Mesenchymal stem cell (in vitro differentiated cells and primary cell): ENCODE measurements around the gene SRMS.

Experiments
- DNase-seq: peaks from one replicate; pipeline ENCODE4 v3.0.0-alpha.2; 2013
- H2AFZ ChIP-seq: one replicate; pipeline ENCODE4 v1.6.1; 2013; ENCODE audit warnings: low read depth, mild to moderate bottlenecking, control low read depth, inconsistent platforms, low read length, moderate library complexity
- H2AK5ac ChIP-seq: 2 replicates; pipeline ENCODE4 v1.6.1; 2013; ENCODE audit warnings: low read length, moderate library complexity, mild to moderate bottlenecking, inconsistent platforms; ENCODE audit not compliant: severe bottlenecking
- H2BK120ac ChIP-seq: one replicate; pipeline ENCODE4 v1.6.1; 2013; ENCODE audit warnings: low read depth, mild to moderate bottlenecking, inconsistent platforms, low read length, moderate library complexity
- H2BK12ac ChIP-seq, 2 experiments: one replicate each; pipeline ENCODE4 v1.6.1; 2013; ENCODE audit warnings: inconsistent platforms in 2 of 2, low read length in 2 of 2, mild to moderate bottlenecking in 2 of 2, moderate library complexity in 2 of 2, control low read depth in 1 of 2
- H2BK15ac ChIP-seq: one replicate; pipeline ENCODE4 v1.6.1; 2013; ENCODE audit warnings: mild to moderate bottlenecking, low read depth, inconsistent platforms; ENCODE audit not compliant: poor library complexity, severe bottlenecking
- H2BK5ac ChIP-seq: 2 replicates; pipeline ENCODE4 v1.6.1; 2013; ENCODE audit warnings: low read depth, mild to moderate bottlenecking, low read length, control low read depth, inconsistent platforms; ENCODE audit not compliant: poor library complexity, severe bottlenecking
- H3K14ac ChIP-seq, 2 experiments: one replicate each; pipeline ENCODE4 v1.6.1; 2013; ENCODE audit warnings: inconsistent platforms in 2 of 2, low read length in 2 of 2, control low read depth in 1 of 2, mild to moderate bottlenecking in 1 of 2, moderate library complexity in 1 of 2
- H3K18ac ChIP-seq, 2 experiments: one replicate each; pipeline ENCODE4 v1.6.1; 2013; ENCODE audit warnings: inconsistent platforms in 2 of 2, low read length in 2 of 2, control low read depth in 1 of 2, low read depth in 1 of 2, mild to moderate bottlenecking in 1 of 2
- H3K23ac ChIP-seq, 2 experiments: one replicate each; pipeline ENCODE4 v1.6.1; 2013; ENCODE audit warnings: inconsistent platforms in 2 of 2, low read length in 2 of 2, mild to moderate bottlenecking in 2 of 2, moderate library complexity in 2 of 2, control low read depth in 1 of 2
- H3K27ac ChIP-seq: 2 replicates; pipeline ENCODE4 v1.5.1; 2013; ENCODE audit warnings: mild to moderate bottlenecking, moderate library complexity, low read length, control low read depth, inconsistent platforms; ENCODE audit not compliant: poor library complexity, severe bottlenecking
- H3K27me3 ChIP-seq, 2 experiments: 2 replicates each; pipeline versions ENCODE4 v1.6.1 to v1.7.0; 2013; ENCODE audit warnings: low read length in 2 of 2, mild to moderate bottlenecking in 2 of 2, moderate library complexity in 2 of 2, control low read depth in 1 of 2, inconsistent platforms in 1 of 2; ENCODE audit not compliant: control insufficient read depth in 1 of 2, insufficient read depth in 1 of 2
- H3K36me3 ChIP-seq, 2 experiments: 2 replicates each; pipeline versions ENCODE4 v1.6.1 to v1.7.0; 2013; ENCODE audit warnings: low read length in 2 of 2, control low read depth in 1 of 2, inconsistent platforms in 1 of 2, low read depth in 1 of 2, mild to moderate bottlenecking in 1 of 2; ENCODE audit not compliant: insufficient read depth in 2 of 2, control insufficient read depth in 1 of 2
- H3K4ac ChIP-seq, 2 experiments: one replicate each; pipeline ENCODE4 v1.6.1; 2013; ENCODE audit warnings: inconsistent platforms in 2 of 2, low read length in 2 of 2, mild to moderate bottlenecking in 2 of 2, moderate library complexity in 2 of 2, control low read depth in 1 of 2, low read depth in 1 of 2
- H3K4me1 ChIP-seq: 2 replicates; pipeline ENCODE4 v1.6.1; 2013; ENCODE audit warnings: low read depth, low read length, control low read depth; ENCODE audit not compliant: control insufficient read depth, insufficient read depth
- H3K4me2 ChIP-seq: 2 replicates; pipeline ENCODE4 v1.6.1; 2013; ENCODE audit warnings: low read length, mild to moderate bottlenecking, inconsistent platforms; ENCODE audit not compliant: poor library complexity, severe bottlenecking
- H3K4me3 ChIP-seq, 2 experiments: 2 replicates each; pipeline versions ENCODE4 v1.5.1 to v1.7.0; 2013; ENCODE audit warnings: low read length in 2 of 2, mild to moderate bottlenecking in 2 of 2, control low read depth in 1 of 2, low read depth in 1 of 2; ENCODE audit not compliant: insufficient read depth in 1 of 2
- H3K79me1 ChIP-seq: replicated peaks from 2 replicates; pipeline ENCODE4 v1.6.1; 2013; ENCODE audit warnings: mild to moderate bottlenecking, control low read depth, low read length, inconsistent platforms; ENCODE audit not compliant: poor library complexity, severe bottlenecking
- H3K9ac ChIP-seq: 2 replicates; pipeline ENCODE4 v1.7.0; 2013; ENCODE audit warnings: mild to moderate bottlenecking, low read length, moderate library complexity
- H3K9me3 ChIP-seq: 2 replicates; pipeline ENCODE4 v1.7.0; 2013; ENCODE audit warnings: mild to moderate bottlenecking, low read length; ENCODE audit not compliant: control insufficient read depth
- H4K8ac ChIP-seq: one replicate; pipeline ENCODE4 v1.6.1; 2013; ENCODE audit warnings: inconsistent platforms, mild to moderate bottlenecking, low read length, moderate library complexity
- H4K91ac ChIP-seq: one replicate; pipeline ENCODE4 v1.6.1; 2013; ENCODE audit warnings: mild to moderate bottlenecking, low read length, inconsistent platforms
- WGBS: methylation state at CpG from one replicate; pipeline ENCODE4 v1.1.7; 2013; ENCODE audit warnings: mixed read lengths; 5-methylcytosine and 5-hydroxymethylcytosine counted together

The SRMS gene

GRCh38 chr20:63505723-63506122 lies 41.8 kb downstream of the SRMS start:
- no peak overlapping the region for H3K23ac ChIP-seq
- no peak overlapping the region for H2AK5ac ChIP-seq
- no peak overlapping the region for H3K4me3 ChIP-seq
- H3K27me3 ChIP-seq: peaks cover 33 to 70% of the 10 kb centered on the region in 2 experiments
- peaks cover 12% of the 10 kb centered on the region for H3K9me3 ChIP-seq
- H2BK5ac ChIP-seq: no peak overlapping the region
- H2BK15ac ChIP-seq: no peak overlapping the region
- H3K9ac ChIP-seq: no peak overlapping the region
- H2AFZ ChIP-seq: no peak overlapping the region
- H4K91ac ChIP-seq: no peak overlapping the region
- WGBS: 85% methylated on average over 12 of the region's 12 CpGs
- no peak overlapping the region for H3K27ac ChIP-seq
- H2BK120ac ChIP-seq: no peak overlapping the region
- H3K4ac ChIP-seq: no peak overlapping the region
- H3K14ac ChIP-seq: no peak overlapping the region
- no peaks in the 10 kb centered on the region for H3K79me1 ChIP-seq
- H3K36me3 ChIP-seq: no peaks in the 10 kb centered on the region
- H3K4me1 ChIP-seq: peaks cover 10% of the 10 kb centered on the region
- H3K4me2 ChIP-seq: no peak overlapping the region
- no peak overlapping the region for H3K18ac ChIP-seq
- H4K8ac ChIP-seq: no peak overlapping the region
- no peak overlapping the region for H2BK12ac ChIP-seq
- no peak for DNase-seq

GRCh38 chr20:63505281-63505680 lies 42.3 kb downstream of the SRMS start:
- Histone ChIP-seq H3K4ac (no peak overlapping the region), H3K9ac (no peak overlapping the region), H2BK15ac (no peak overlapping the region), H4K8ac (no peak overlapping the region), H3K27ac (no peak overlapping the region), H2BK5ac (no peak overlapping the region), H3K18ac (no peak overlapping the region), H3K36me3 (no peaks in the 10 kb centered on the region), H3K4me3 (no peak overlapping the region), H3K27me3 (peaks cover 37 to 71% of the 10 kb centered on the region in 2 experiments), H3K9me3 (peaks cover 12% of the 10 kb centered on the region), H2AK5ac (no peak overlapping the region), H3K4me1 (peaks cover 10% of the 10 kb centered on the region), H3K23ac (no peak overlapping the region), H3K4me2 (no peak overlapping the region), H2BK12ac (no peak overlapping the region), H4K91ac (no peak overlapping the region), H2AFZ (no peak overlapping the region), H3K79me1 (no peaks in the 10 kb centered on the region), H3K14ac (no peak overlapping the region), H2BK120ac (no peak overlapping the region)
- no peak for DNase-seq
- WGBS: 81% methylated on average over 7 of the region's 8 CpGs

- Histone ChIP-seq H3K27me3 (peaks cover 44 to 73% of the 10 kb centered on the region in 2 experiments), H2BK5ac (no peak overlapping the region), H3K9me3 (peaks cover 12% of the 10 kb centered on the region), H3K27ac (no peak overlapping the region), H3K14ac (no peak overlapping the region), H3K36me3 (no peaks in the 10 kb centered on the region), H3K23ac (no peak overlapping the region), H3K4me3 (no peak overlapping the region), H3K4me1 (peaks cover 10% of the 10 kb centered on the region), H3K18ac (no peak overlapping the region), H4K91ac (no peak overlapping the region), H2AK5ac (no peak overlapping the region), H2BK120ac (no peak overlapping the region), H3K4me2 (no peak overlapping the region), H3K4ac (no peak overlapping the region), H4K8ac (no peak overlapping the region), H2BK15ac (no peak overlapping the region), H3K9ac (no peak overlapping the region), H3K79me1 (no peaks in the 10 kb centered on the region), H2AFZ (no peak overlapping the region), H2BK12ac (no peak overlapping the region)
- DNase-seq: no peak
- WGBS: 84% methylated on average over 9 of the region's 9 CpGs
Measured at GRCh38 chr20:63504642-63505041, 42.9 kb downstream of the SRMS start.

GRCh38 chr20:63503524-63503923 lies 44.0 kb downstream of the SRMS start:
- Histone ChIP-seq H2AK5ac (no peak overlapping the region), H2BK120ac (no peak overlapping the region), H3K4me1 (peaks cover 20% of the 10 kb centered on the region), H2BK15ac (no peak overlapping the region), H2AFZ (no peak overlapping the region), H3K9ac (no peak overlapping the region), H3K36me3 (no peaks in the 10 kb centered on the region), H3K14ac (no peak overlapping the region), H2BK5ac (no peak overlapping the region), H4K91ac (no peak overlapping the region), H4K8ac (no peak overlapping the region), H3K4me2 (no peak overlapping the region), H3K27me3 (peaks cover 48 to 71% of the 10 kb centered on the region in 2 experiments), H3K23ac (no peak overlapping the region), H3K27ac (no peak overlapping the region), H3K4me3 (no peak overlapping the region), H2BK12ac (no peak overlapping the region), H3K18ac (no peak overlapping the region), H3K79me1 (no peaks in the 10 kb centered on the region), H3K4ac (no peak overlapping the region), H3K9me3 (peaks cover 12% of the 10 kb centered on the region)
- WGBS: 65% methylated on average over 6 of the region's 7 CpGs
- no peak for DNase-seq
